ENCODE results near the gene ARIH2. TPM values are rescaled to one million over a fixed set of nuclear protein-coding genes. Genes with fewer than 3 reads are reported as not detected.

Gene ARIH2
- total RNA-seq, 1 donor from 2014 or later: 124 TPM

GRCh38 chr3:49013738-49014660 is 95.4 kb downstream of the ARIH2 start:
- Histone ChIP-seq H3K36me3 (ENCODE audit: control insufficient read depth, insufficient read depth, low read length) (peaks cover 29% of the 10 kb centered on the region), H3K27me3 (ENCODE audit: control insufficient read depth, insufficient read depth, low read length) (no peaks in the 10 kb centered on the region), H3K4me3 (ENCODE audit: low read depth, low read length) (no peak overlapping the region)
- DNase-seq (ENCODE audit: low read depth): peak; percentile 43
- no peak for FAIRE-seq
- peak; percentile 80 for TF ChIP-seq CTCF (IDR thresholded peaks at IDR 0.05; ENCODE audit: insufficient read depth, low read length, severe bottlenecking)

- FAIRE-seq (no peak), DNase-seq (ENCODE audit: low read depth) (no peak)
- Histone ChIP-seq H3K27me3 (ENCODE audit: control insufficient read depth, insufficient read depth, low read length) (no peaks in the 10 kb centered on the region), H3K36me3 (ENCODE audit: control insufficient read depth, insufficient read depth, low read length) (peaks cover 29% of the 10 kb centered on the region), H3K4me3 (ENCODE audit: low read depth, low read length) (no peak overlapping the region)
- TF ChIP-seq CTCF (IDR thresholded peaks at IDR 0.05; ENCODE audit: insufficient read depth, low read length, severe bottlenecking): no peak
Measured at GRCh38 chr3:49015072-49015471, 96.4 kb downstream of the ARIH2 start.

GRCh38 chr3:49015765-49016164 is 97.1 kb downstream of the ARIH2 start:
- no peak for FAIRE-seq
- Histone ChIP-seq H3K4me3 (ENCODE audit: low read depth, low read length) (no peak overlapping the region), H3K27me3 (ENCODE audit: control insufficient read depth, insufficient read depth, low read length) (no peaks in the 10 kb centered on the region), H3K36me3 (ENCODE audit: control insufficient read depth, insufficient read depth, low read length) (peaks cover 29% of the 10 kb centered on the region)
- DNase-seq (ENCODE audit: low read depth): peak; percentile 50
- TF ChIP-seq CTCF (IDR thresholded peaks at IDR 0.05; ENCODE audit: insufficient read depth, low read length, severe bottlenecking): no peak

GRCh38 chr3:49016414-49017228 is 98.0 kb downstream of the ARIH2 start:
- peaks cover 28% of the 10 kb centered on the region for H3K36me3 ChIP-seq (ENCODE audit: control insufficient read depth, insufficient read depth, low read length)
- no peak for TF ChIP-seq CTCF (IDR thresholded peaks at IDR 0.05; ENCODE audit: insufficient read depth, low read length, severe bottlenecking)
- H3K4me3 ChIP-seq (ENCODE audit: low read depth, low read length): no peak overlapping the region
- DNase-seq (ENCODE audit: low read depth) (no peak), FAIRE-seq (no peak)
- no peaks in the 10 kb centered on the region for H3K27me3 ChIP-seq (ENCODE audit: control insufficient read depth, insufficient read depth, low read length)

- FAIRE-seq (no peak), DNase-seq (ENCODE audit: low read depth) (no peak)
- Histone ChIP-seq H3K27me3 (ENCODE audit: control insufficient read depth, insufficient read depth, low read length) (no peaks in the 10 kb centered on the region), H3K36me3 (ENCODE audit: control insufficient read depth, insufficient read depth, low read length) (peaks cover 23% of the 10 kb centered on the region), H3K4me3 (ENCODE audit: low read depth, low read length) (peak overlapping the region; percentile 79)
- no peak for TF ChIP-seq CTCF (IDR thresholded peaks at IDR 0.05; ENCODE audit: insufficient read depth, low read length, severe bottlenecking)
Measured at GRCh38 chr3:49017229-49017970, 98.8 kb downstream of the ARIH2 start.
